ENCODE measurements around the gene SARS1.

DNA sequence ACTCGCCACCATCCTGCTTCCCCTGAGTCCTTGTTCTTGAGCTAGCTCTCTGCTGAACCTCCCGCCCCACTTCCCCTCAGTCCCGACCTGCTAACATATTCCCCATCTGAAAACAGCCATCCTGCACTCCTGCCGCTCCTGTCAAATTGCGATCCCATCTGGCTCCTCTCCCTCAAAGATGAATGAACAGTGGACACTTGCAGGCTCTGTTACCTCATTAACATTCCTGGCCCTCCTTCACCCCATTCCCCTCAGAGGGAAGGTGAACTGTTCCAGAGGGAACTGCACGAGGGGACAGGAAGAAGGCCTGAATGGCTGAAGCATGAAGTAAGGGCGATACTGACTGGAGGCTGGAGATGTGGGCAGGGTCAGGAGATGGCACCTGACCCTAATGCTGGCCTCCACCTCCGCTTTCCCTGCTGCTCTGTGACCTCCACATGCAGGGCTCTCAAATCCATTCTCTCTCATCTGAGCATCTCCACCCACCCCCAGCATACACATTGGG is 28.2 kb downstream of the SARS1 start:
- TF ChIP-seq, protein P1, sequence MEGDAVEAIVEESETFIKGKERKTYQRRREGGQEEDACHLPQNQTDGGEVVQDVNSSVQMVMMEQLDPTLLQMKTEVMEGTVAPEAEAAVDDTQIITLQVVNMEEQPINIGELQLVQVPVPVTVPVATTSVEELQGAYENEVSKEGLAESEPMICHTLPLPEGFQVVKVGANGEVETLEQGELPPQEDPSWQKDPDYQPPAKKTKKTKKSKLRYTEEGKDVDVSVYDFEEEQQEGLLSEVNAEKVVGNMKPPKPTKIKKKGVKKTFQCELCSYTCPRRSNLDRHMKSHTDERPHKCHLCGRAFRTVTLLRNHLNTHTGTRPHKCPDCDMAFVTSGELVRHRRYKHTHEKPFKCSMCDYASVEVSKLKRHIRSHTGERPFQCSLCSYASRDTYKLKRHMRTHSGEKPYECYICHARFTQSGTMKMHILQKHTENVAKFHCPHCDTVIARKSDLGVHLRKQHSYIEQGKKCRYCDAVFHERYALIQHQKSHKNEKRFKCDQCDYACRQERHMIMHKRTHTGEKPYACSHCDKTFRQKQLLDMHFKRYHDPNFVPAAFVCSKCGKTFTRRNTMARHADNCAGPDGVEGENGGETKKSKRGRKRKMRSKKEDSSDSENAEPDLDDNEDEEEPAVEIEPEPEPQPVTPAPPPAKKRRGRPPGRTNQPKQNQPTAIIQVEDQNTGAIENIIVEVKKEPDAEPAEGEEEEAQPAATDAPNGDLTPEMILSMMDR (IDR thresholded peaks at IDR 0.05) = no peak
- TF ChIP-seq EZH2 (IDR thresholded peaks at IDR 0.05; ENCODE audit: borderline replicate concordance, insufficient read depth, low read depth, low read length, poor library complexity, severe bottlenecking) = no peak

Data from B cell (primary cell).